GM19238 (cell line): ENCODE results near the gene PIK3C2G.

Experiments used
- DNase-seq: peaks from one replicate; pipeline ENCODE4 v3.0.0; 2011; ENCODE audit warnings: low spot score; ENCODE audit not compliant: insufficient read length

Gene PIK3C2G

DNA sequence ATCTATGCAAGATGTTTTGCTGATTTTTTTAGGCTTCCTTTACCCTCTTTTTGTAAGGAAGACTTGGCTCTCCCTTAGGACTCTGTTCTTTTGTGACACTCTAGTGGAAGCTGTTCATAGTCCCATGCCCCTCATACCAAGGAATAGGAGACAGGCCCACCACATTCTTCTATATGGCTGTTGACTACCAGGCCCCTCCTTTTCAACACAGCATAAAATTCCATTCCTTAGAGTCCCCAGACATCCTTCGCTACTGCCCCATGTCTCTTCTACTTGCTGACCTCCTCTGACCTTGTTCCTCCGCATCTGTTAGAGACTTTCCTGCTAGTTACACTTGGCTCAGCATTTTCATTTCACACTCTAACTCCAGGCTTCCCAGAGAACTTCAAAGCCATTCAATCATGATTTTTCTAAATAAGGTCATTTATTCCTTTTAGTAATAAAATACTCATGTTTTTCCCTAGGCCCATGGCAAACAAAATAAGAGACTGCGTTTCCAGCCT lies 9.7 kb downstream of the PIK3C2G start:
- DNase-seq = no peak

DNA sequence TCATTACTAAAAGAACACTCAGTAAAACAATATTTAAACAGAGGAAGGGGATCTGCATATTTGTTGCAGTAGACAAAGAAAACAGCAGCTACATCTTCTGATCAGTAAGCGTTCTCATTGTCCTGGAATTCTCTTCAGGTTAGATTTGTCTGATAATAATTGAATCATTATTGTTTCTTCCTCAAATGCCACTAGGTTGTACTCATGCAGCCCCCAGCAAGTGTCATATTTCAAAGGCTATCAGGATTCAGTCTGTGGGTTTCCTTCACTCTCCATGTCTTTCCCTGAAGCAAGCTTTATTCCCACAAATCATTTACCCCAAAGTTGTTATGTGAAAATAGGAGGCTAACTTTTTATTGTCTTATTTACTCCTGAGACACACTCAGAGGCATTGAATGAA lies 14.7 kb downstream of the PIK3C2G start:
- DNase-seq = no peak

DNA sequence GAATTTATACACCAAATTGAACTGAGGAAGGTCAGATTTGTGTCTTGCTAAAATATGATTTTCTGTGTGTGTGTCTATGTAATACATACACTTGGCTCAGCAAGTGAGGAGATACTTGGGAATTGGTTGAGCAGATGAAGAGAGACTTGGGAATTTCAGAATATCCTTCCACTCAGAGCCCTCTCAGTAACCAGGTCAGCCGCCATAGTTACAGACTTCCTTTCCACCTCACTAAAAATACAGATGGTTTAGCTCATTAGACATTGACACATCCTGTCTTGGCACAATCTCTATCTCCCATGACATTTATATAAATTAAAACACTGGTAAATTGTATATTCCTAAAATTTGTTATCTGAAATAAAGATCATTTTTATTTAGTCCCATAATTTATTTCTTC lies 15.9 kb downstream of the PIK3C2G start:
- no peak for DNase-seq

GRCh38 chr12:18280728-18281127 lies 19.4 kb downstream of the PIK3C2G start:
- DNase-seq = no peak

DNA sequence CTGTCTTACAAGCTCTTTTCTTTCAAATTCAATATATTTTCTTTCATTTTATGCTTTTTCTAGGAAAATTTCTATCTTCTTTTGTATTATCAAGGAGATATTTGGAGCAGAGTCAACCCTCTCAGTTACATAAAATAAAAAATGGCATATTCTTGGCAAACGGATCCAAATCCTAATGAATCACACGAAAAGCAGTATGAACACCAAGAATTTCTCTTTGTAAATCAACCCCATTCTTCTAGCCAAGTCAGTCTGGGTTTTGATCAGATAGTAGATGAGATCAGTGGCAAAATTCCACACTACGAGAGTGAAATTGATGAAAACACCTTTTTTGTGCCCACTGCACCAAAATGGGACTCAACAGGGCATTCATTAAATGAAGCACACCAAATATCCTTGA lies 20.6 kb downstream of the PIK3C2G start:
- DNase-seq = no peak

GRCh38 chr12:18283831-18284230 lies 22.5 kb downstream of the PIK3C2G start:
- no peak for DNase-seq

GRCh38 chr12:18284386-18284785 lies 23.1 kb downstream of the PIK3C2G start:
- DNase-seq = no peak

GRCh38 chr12:18285161-18285560 lies 23.8 kb downstream of the PIK3C2G start:
- DNase-seq = no peak

GRCh38 chr12:18290386-18290785 lies 29.1 kb downstream of the PIK3C2G start:
- DNase-seq = no peak

DNA sequence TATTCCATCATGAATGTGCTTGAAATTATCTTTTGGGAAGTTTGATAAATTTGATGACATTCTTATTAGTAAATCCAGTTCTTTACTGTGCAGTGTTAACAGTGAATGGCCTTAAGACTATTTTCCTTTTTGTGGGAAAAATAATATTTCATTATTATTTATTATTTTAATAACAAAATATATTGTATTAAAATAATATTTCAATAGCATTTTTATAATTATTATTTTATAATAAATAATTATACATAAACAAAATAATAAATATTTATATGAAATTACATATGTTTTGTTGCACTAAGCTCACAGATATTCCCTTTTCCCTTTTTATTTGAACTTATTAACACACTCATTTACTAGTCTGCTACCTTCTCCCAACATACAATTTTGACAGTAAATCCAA lies 33.6 kb downstream of the PIK3C2G start:
- no peak for DNase-seq

DNA sequence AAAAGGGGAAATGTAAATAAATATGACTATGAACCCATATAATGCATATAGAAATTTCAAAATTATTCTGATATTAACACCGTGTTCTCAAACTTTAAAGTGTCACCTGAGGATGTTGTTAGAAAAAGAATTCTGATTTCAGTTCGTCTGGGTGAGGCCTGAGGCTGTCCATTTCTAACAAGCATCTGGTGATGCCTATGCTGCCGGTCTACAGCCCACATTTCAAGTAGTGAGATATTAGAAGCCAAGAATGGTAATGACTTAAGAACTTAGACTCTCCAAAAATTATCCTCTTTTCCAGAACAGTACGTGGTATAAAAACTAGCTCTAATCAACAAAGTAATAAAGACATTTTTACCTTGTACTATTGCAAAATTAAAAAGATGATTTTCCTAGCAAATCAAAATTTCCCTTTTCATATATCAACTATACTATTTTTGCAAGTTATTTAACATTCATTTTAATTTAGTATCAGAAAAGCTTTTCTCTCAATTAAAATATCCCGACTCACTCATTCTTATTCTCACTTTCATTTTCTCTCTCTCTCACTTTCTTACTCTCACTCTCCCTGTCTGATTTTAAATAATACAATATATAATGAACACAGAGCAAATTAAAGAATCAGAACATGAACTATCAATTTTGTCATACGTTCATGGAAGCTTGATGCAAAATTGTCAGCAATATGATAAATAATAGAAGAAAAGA lies 35.0 kb downstream of the PIK3C2G start:
- DNase-seq = no peak

GRCh38 chr12:18296909-18297280 lies 35.6 kb downstream of the PIK3C2G start:
- DNase-seq = no peak

- no peak for DNase-seq
Observed at GRCh38 chr12:18297902-18298301, 36.6 kb downstream of the PIK3C2G start.

DNA sequence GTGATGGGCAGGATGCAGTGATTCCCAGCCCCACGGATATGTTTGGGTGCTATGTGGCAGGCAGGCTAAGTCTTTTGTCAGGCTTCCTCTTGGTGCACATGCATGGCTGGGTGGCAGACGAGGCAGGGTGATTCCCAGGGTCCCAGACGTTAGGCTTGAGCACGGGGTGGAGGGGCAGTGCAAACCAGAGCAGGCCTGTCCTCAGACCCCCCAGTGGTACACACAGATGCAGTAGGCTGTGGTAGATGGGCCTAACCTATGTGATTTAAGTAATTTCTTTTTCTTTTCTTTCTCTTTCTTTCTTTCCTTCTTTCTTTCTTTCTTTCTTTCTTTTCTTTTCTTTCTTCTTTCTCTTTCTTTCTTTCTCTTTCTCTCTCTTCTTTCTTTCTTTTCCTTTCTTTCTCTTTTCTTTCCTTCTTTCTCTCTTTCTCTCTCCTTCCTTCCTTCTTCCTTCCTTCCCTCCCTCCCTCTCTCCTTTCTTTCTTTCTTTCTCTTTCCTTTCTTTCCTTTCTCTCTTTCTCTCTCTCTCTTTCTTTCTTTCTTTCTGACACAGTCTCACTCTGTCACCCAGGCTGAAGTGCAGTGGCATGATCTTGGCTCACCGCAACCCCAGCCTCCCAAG lies 41.6 kb downstream of the PIK3C2G start:
- DNase-seq = no peak

GRCh38 chr12:18304609-18305008 lies 43.3 kb downstream of the PIK3C2G start:
- no peak for DNase-seq

DNA sequence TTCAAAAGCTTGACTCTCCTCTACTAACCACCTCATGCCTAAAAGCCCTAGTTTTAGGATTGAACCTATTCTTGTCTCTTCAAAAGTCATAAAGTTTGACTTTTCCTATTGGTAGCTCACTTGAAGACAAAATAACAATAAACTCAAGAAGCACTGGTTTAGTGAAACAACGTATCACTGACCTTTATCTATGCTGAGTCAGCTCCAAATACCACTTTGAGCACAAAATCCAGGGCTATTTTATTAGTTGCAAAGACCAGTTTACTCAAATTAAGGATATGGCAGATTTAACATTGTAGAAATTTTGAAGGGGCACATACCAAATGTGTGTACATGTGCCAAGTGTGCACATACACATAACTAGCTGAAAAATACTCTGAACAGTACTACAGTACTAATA lies 45.0 kb downstream of the PIK3C2G start:
- DNase-seq = no peak

GRCh38 chr12:18313306-18313705 lies 52.0 kb downstream of the PIK3C2G start:
- no peak for DNase-seq

DNA sequence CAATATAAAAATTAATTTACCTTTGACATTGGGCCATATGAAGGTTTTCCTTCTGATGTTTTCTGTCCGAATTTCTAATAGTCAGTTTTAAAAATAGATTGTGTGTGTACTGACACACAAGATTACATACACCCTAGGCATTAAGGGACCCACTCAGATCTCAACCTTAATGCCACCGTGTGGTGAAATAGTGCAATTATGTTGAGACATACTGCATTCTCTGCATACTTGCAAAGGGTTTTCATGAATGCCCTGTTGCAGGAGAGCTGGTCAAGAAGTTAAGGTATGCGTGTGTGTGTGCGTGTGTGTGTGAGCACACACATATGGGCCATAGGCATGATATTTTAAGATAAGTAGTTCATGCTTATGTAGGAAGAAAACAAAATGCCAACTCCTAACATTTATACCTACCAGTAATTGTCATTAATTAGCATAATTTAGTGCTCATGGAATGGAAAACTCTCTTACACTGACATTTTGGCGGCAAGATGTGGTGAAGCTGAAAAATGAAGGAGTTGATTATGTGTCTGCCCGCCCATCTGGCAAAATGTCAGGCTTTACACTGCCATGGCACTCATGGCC lies 58.8 kb downstream of the PIK3C2G start:
- DNase-seq = no peak

DNA sequence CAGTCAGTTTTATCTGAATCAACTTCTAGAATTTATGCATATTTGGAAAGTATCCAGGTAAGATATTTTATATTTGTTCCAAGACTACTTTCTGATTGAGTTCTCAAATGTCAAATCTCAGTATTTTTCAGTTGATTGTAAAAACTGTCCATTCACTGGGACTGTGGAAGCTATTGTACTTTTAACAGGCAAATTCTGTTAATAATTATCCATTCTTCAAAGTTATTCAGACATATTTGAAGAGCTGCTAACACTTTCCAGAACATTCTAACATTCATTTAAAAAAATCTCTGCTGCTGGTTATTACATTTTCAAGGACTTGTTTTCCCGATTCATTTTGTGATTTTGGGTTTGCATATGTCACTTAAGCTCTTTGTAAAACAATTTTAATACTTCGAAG lies 59.7 kb downstream of the PIK3C2G start:
- DNase-seq = no peak

DNA sequence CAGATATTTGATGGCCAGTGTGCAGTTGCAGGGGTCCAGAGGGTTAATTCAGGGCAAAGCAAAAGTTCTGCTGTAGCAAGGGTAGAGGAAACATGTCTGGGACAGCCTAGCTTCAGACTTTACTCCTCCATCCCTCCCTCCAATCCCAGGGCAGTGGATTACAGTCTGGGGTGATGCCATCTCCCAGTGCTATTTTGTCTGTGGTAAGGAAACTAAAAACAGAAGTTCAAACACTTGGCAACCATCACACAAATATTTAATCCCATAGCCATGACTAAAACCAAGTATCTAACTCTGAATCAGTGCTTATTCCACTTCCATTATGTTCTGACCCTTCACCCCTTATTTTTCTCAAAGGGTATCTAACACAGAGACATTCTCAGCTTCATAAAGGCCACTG lies 61.8 kb downstream of the PIK3C2G start:
- DNase-seq = no peak

GRCh38 chr12:18327036-18327435 lies 65.7 kb downstream of the PIK3C2G start:
- DNase-seq = no peak

GRCh38 chr12:18332173-18332572 lies 70.9 kb downstream of the PIK3C2G start:
- DNase-seq = no peak

DNA sequence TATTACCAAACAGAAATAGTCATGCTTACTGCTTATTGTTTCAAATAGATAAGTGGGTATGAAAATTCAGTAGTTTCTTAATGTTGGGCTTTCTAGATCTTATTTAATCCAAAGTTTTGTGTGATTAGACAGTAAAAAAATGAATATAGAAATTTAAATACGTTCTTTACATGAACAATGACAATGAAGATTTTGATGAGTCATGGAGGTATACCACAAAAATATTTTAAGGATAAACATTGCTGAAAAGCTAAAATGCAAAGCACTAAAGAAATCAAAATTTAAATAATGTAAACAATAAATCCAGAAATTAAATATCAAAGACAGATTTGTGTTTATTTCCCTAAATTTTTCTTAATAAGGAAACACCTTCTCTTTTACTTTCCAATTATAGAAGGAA lies 78.3 kb downstream of the PIK3C2G start:
- no peak for DNase-seq
